Measurements from ENCODE around the gene CRACR2B.
A peak's percentile ranks its signal among the peaks of the same experiment; 100 is the strongest.

CRACR2B gene

DNA sequence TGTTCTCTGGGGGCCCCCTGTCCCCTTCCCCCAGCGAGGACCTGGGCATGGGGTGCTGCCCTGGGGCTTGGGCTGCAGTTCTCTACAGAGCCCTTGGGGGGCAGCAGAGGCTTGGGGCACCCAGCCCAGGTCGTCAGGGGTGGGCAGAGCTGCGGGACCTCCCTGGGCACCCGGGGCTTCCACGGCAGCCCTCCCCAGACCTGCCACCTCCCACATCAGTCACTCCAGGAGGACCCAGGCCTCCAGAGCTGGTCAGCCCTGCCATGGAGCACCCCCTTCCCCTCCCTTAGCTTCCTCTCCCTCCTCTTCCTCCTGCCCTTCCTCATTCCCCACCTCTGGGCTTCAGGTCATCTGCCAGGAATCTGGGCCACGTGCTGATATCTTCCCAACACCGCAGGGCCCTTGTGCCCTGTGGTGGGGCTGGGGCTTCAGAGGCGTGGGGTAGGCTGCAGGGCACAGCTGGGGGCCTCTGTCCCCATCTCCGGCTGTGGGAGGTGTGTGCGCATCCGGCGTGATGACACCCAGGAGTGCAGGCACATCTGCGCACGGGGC is 20.7 kb downstream of the CRACR2B start (continued):
- TF ChIP-seq, protein P1, sequence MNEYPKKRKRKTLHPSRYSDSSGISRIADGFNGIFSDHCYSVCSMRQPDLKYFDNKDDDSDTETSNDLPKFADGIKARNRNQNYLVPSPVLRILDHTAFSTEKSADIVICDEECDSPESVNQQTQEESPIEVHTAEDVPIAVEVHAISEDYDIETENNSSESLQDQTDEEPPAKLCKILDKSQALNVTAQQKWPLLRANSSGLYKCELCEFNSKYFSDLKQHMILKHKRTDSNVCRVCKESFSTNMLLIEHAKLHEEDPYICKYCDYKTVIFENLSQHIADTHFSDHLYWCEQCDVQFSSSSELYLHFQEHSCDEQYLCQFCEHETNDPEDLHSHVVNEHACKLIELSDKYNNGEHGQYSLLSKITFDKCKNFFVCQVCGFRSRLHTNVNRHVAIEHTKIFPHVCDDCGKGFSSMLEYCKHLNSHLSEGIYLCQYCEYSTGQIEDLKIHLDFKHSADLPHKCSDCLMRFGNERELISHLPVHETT (tag by site-specific recombination; IDR thresholded peaks at IDR 0.05) = no peak
- TF ChIP-seq SP2 (tag by site-specific recombination; IDR thresholded peaks at IDR 0.05) = peak; percentile 38
- TF ChIP-seq SP7 (tag by site-specific recombination; IDR thresholded peaks at IDR 0.05) = no peak
- TF ChIP-seq ZNF366 (tag by site-specific recombination; conservative IDR thresholded peaks at IDR 0.05) = 0 out of 2 replicates have a peak, but pooled peaks have one; percentile 21
- TF ChIP-seq, protein P2, sequence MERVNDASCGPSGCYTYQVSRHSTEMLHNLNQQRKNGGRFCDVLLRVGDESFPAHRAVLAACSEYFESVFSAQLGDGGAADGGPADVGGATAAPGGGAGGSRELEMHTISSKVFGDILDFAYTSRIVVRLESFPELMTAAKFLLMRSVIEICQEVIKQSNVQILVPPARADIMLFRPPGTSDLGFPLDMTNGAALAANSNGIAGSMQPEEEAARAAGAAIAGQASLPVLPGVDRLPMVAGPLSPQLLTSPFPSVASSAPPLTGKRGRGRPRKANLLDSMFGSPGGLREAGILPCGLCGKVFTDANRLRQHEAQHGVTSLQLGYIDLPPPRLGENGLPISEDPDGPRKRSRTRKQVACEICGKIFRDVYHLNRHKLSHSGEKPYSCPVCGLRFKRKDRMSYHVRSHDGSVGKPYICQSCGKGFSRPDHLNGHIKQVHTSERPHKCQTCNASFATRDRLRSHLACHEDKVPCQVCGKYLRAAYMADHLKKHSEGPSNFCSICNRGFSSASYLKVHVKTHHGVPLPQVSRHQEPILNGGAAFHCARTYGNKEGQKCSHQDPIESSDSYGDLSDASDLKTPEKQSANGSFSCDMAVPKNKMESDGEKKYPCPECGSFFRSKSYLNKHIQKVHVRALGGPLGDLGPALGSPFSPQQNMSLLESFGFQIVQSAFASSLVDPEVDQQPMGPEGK (tag by site-specific recombination; IDR thresholded peaks at IDR 0.05) = peak; percentile 64; the same call in 1 of the 2 replicates
- no peak for TF ChIP-seq ZBTB17 (tag by site-specific recombination; IDR thresholded peaks at IDR 0.05)
- TF ChIP-seq KLF9 (tag by site-specific recombination; IDR thresholded peaks at IDR 0.05; ENCODE audit: low read depth) = no peak
- TF ChIP-seq MYNN (tag by site-specific recombination; IDR thresholded peaks at IDR 0.05; ENCODE audit: borderline replicate concordance) = no peak
- no peak for TF ChIP-seq ZNF292 (tag by site-specific recombination; IDR thresholded peaks at IDR 0.05; ENCODE audit: borderline replicate concordance, low read depth)
- TF ChIP-seq ZNF654 (tag by site-specific recombination; IDR thresholded peaks at IDR 0.05; ENCODE audit: low read depth) = peak; percentile 33

DNA sequence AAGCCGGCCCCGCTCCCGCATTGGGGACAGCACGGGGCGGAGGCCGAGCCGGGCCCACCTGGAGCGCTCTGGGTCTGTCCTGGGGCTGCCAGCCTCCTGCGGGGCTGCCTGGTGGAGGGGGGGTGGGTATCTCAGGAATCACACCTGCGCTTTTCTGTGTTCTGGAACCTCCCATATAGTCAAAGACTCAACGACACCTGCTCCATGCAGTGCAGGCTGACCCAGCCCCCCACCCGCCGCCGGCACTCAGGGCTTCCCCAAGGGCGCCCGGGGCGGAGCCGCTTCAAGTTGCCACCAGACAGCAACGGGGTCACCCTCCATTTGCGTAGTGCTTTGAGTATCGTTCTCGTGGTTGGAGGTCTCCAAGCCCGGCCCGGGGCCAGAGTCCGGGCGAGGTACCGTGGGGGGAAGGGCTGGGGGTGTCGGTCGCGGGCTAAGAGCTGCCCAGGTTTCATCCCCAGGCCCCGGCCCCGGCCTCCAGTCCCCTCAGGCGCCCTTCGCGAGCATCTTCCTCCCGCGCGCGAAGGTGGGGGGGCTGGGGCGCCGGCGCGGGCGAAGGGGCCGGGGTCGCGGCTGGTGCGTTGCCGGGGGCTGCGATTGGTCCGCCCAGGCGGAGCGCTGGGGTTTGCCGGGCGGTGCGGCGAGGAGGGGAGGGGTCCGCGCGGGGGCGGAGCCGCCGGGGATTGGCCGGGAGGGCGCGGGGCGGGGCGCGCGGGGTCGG is 21.5 kb downstream of the CRACR2B start:
- Histone ChIP-seq H3K4me1 (ENCODE audit: control insufficient read depth, insufficient read depth, low read length) (0 out of 2 replicates have a peak, but pooled peaks cover 6% of the 10 kb centered on the region), H3K4me3 (ENCODE audit: low read depth, low read length) (peak overlapping the region; percentile 34), H3K36me3 (ENCODE audit: control insufficient read depth in 2 of 2, insufficient read depth in 1 of 2, low read length in 2 of 2) (no peaks in the 10 kb centered on the region), H3K9me3 (ENCODE audit: control insufficient read depth, insufficient read depth, low read depth, low read length) (no peaks in the 10 kb centered on the region), H3K27ac (ENCODE audit: extremely low read depth, low read depth, low read length) (no peak overlapping the region)
- ChIA-PET POLR2A (interaction anchor here (1.1 kb wide), 1 partner anchor 46 kb away, joined by 3 read pairs; no protein-coding TSS in a partner anchor), CTCF (interaction anchor here (0.7 to 1.8 kb wide), 7 partner anchors 8 to 202 kb away, joined by 3 to 10 read pairs (median 3); no protein-coding TSS in a partner anchor)
- TF ChIP-seq KLF8 (tag by site-specific recombination; IDR thresholded peaks at IDR 0.05) = 0 out of 2 replicates have a peak, but pooled peaks have one; percentile 18
- TF ChIP-seq ZFP69B (tag by site-specific recombination; IDR thresholded peaks at IDR 0.05) = 0 out of 2 replicates have a peak, but pooled peaks have one; percentile 12
- TF ChIP-seq ZXDB (tag by site-specific recombination; IDR thresholded peaks at IDR 0.05) = 0 out of 2 replicates have a peak, but pooled peaks have one; percentile 14
- TF ChIP-seq, protein P3, sequence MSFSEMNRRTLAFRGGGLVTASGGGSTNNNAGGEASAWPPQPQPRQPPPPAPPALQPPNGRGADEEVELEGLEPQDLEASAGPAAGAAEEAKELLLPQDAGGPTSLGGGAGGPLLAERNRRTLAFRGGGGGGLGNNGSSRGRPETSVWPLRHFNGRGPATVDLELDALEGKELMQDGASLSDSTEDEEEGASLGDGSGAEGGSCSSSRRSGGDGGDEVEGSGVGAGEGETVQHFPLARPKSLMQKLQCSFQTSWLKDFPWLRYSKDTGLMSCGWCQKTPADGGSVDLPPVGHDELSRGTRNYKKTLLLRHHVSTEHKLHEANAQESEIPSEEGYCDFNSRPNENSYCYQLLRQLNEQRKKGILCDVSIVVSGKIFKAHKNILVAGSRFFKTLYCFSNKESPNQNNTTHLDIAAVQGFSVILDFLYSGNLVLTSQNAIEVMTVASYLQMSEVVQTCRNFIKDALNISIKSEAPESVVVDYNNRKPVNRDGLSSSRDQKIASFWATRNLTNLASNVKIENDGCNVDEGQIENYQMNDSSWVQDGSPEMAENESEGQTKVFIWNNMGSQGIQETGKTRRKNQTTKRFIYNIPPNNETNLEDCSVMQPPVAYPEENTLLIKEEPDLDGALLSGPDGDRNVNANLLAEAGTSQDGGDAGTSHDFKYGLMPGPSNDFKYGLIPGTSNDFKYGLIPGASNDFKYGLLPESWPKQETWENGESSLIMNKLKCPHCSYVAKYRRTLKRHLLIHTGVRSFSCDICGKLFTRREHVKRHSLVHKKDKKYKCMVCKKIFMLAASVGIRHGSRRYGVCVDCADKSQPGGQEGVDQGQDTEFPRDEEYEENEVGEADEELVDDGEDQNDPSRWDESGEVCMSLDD (tag by site-specific recombination; IDR thresholded peaks at IDR 0.05) = 0 out of 2 replicates have a peak, but pooled peaks have one; percentile 30
- peak; percentile 54 for TF ChIP-seq ZNF335 (tag by site-specific recombination; conservative IDR thresholded peaks at IDR 0.05)
- TF ChIP-seq ZNF157 (tag by site-specific recombination; IDR thresholded peaks at IDR 0.05) = no peak
- no peak for TF ChIP-seq ZSCAN16 (tag by site-specific recombination; IDR thresholded peaks at IDR 0.05)
- TF ChIP-seq GLI4 (tag by site-specific recombination; IDR thresholded peaks at IDR 0.05) = no peak
- TF ChIP-seq, protein P4, sequence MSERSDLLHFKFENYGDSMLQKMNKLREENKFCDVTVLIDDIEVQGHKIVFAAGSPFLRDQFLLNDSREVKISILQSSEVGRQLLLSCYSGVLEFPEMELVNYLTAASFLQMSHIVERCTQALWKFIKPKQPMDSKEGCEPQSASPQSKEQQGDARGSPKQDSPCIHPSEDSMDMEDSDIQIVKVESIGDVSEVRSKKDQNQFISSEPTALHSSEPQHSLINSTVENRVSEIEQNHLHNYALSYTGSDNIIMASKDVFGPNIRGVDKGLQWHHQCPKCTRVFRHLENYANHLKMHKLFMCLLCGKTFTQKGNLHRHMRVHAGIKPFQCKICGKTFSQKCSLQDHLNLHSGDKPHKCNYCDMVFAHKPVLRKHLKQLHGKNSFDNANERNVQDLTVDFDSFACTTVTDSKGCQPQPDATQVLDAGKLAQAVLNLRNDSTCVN (tag by site-specific recombination; optimal IDR thresholded peaks at IDR 0.05) = peak; percentile 25
- no peak for TF ChIP-seq ZBTB8A (tag by site-specific recombination; IDR thresholded peaks at IDR 0.05)
- TF ChIP-seq, protein P5, sequence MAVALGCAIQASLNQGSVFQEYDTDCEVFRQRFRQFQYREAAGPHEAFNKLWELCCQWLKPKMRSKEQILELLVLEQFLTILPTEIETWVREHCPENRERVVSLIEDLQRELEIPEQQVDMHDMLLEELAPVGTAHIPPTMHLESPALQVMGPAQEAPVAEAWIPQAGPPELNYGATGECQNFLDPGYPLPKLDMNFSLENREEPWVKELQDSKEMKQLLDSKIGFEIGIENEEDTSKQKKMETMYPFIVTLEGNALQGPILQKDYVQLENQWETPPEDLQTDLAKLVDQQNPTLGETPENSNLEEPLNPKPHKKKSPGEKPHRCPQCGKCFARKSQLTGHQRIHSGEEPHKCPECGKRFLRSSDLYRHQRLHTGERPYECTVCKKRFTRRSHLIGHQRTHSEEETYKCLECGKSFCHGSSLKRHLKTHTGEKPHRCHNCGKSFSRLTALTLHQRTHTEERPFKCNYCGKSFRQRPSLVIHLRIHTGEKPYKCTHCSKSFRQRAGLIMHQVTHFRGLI (tag by site-specific recombination; IDR thresholded peaks at IDR 0.05) = no peak

Data from HEK293 (cell line).